DND-41 (cell line): ENCODE measurements around the gene UBASH3B.

Source experiments
- CTCF ChIP-seq: IDR thresholded peaks from 2 replicates; pipeline ENCODE4 v1.5.1; 2012; ENCODE audit warnings: borderline replicate concordance, low read length, moderate library complexity, mild to moderate bottlenecking; ENCODE audit not compliant: poor library complexity, severe bottlenecking; ENCODE audit errors: extremely low read depth
- EZH2 ChIP-seq: IDR thresholded peaks from 3 replicates; pipeline ENCODE4 v1.6.1; 2012; ENCODE audit warnings: borderline replicate concordance, low read depth, mild to moderate bottlenecking, moderate library complexity, low read length, inconsistent platforms; ENCODE audit not compliant: severe bottlenecking

- TF ChIP-seq CTCF (no peak), EZH2 (no peak)
Measured at GRCh38 chr11:122746611-122747244, 91.2 kb downstream of the UBASH3B start.
